GM12891 (cell line): ENCODE results near the gene MRRF.

ENCODE experiments used
- DNase-seq: peaks from one replicate; pipeline ENCODE4 v3.0.0; 2011; ENCODE audit warnings: low spot score; ENCODE audit not compliant: insufficient read length
- FAIRE-seq: peaks from 2 replicates; lab custom pipeline; 2011; peaks lifted over from hg19 to GRCh38; lab: Jason Lieb, UNC
- PAX5 ChIP-seq: IDR thresholded peaks from 2 replicates; pipeline ENCODE4 v1.6.1; 2011; ENCODE audit warnings: low read length, moderate library complexity, mild to moderate bottlenecking; ENCODE audit not compliant: insufficient read depth, severe bottlenecking
- POLR2A ChIP-seq: IDR thresholded peaks from 2 replicates; pipeline ENCODE4 v1.6.1; 2011; ENCODE audit warnings: low read depth, low read length, control low read depth
- POLR2AphosphoS5 ChIP-seq: IDR thresholded peaks from 2 replicates; pipeline ENCODE4 v1.6.1; 2011; ENCODE audit warnings: low read depth, low read length, control low read depth
- POU2F2 ChIP-seq: IDR thresholded peaks from 2 replicates; pipeline ENCODE4 v1.6.1; 2011; ENCODE audit warnings: low read depth, mild to moderate bottlenecking, control low read depth, low read length, moderate library complexity
- SPI1 ChIP-seq: IDR thresholded peaks from 2 replicates; pipeline ENCODE4 v1.6.1; 2011; ENCODE audit warnings: low read depth, low read length, control low read depth
- TAF1 ChIP-seq: IDR thresholded peaks from 2 replicates; pipeline ENCODE4 v1.6.1; 2011; ENCODE audit warnings: low read depth, low read length, control low read depth

The MRRF gene

GRCh38 chr9:122276096-122276495 is 11.4 kb downstream of the MRRF start:
- TF ChIP-seq POU2F2 (no peak), POLR2AphosphoS5 (no peak), POLR2A (no peak), PAX5 (no peak), SPI1 (no peak), TAF1 (no peak)
- no peak for DNase-seq
- FAIRE-seq = no peak

GRCh38 chr9:122277285-122277897 is 12.7 kb downstream of the MRRF start:
- DNase-seq = no peak
- peak; percentile 20 for FAIRE-seq
- TF ChIP-seq POLR2A = no peak
- no peak for TF ChIP-seq POU2F2
- TF ChIP-seq TAF1 = no peak
- TF ChIP-seq SPI1 = no peak
- TF ChIP-seq POLR2AphosphoS5 = no peak
- no peak for TF ChIP-seq PAX5

- TF ChIP-seq PAX5 (no peak), POU2F2 (no peak), TAF1 (no peak), SPI1 (no peak), POLR2AphosphoS5 (no peak), POLR2A (no peak)
- FAIRE-seq = no peak
These were observed 16.7 kb downstream of the MRRF start for GRCh38 chr9:122281368-122281767.

GRCh38 chr9:122286764-122287163 is 22.1 kb downstream of the MRRF start:
- FAIRE-seq (peak; percentile 79), DNase-seq (no peak)
- peak; percentile 96 for TF ChIP-seq SPI1
- TF ChIP-seq PAX5 = no peak
- no peak for TF ChIP-seq POU2F2
- no peak for TF ChIP-seq TAF1
- TF ChIP-seq POLR2AphosphoS5 = no peak

More at GRCh38 chr9:122281368-122281767, 16.7 kb downstream of the MRRF start:
- DNase-seq = no peak

GRCh38 chr9:122287214-122287720 is 22.6 kb downstream of the MRRF start:
- FAIRE-seq (no peak), DNase-seq (no peak)
- TF ChIP-seq TAF1 = no peak
- TF ChIP-seq SPI1 = peak; percentile 57
- no peak for TF ChIP-seq PAX5
- no peak for TF ChIP-seq POLR2AphosphoS5
- TF ChIP-seq POU2F2 = no peak
- TF ChIP-seq POLR2A = no peak

GRCh38 chr9:122291458-122291857 is 26.8 kb downstream of the MRRF start:
- TF ChIP-seq POLR2AphosphoS5 (no peak), POU2F2 (no peak), TAF1 (no peak), PAX5 (no peak), SPI1 (no peak), POLR2A (no peak)
- DNase-seq (no peak), FAIRE-seq (no peak)

- FAIRE-seq = no peak
- no peak for TF ChIP-seq PAX5
- TF ChIP-seq POLR2A = no peak
- TF ChIP-seq POLR2AphosphoS5 = no peak
- no peak for TF ChIP-seq SPI1
- TF ChIP-seq TAF1 = no peak
- no peak for TF ChIP-seq POU2F2
- no peak for DNase-seq
These were observed 29.8 kb downstream of the MRRF start for GRCh38 chr9:122294531-122294930.

GRCh38 chr9:122297512-122297911 is 32.8 kb downstream of the MRRF start:
- no peak for FAIRE-seq
- TF ChIP-seq POU2F2 = no peak
- no peak for TF ChIP-seq SPI1
- TF ChIP-seq PAX5 = no peak
- no peak for TF ChIP-seq TAF1
- TF ChIP-seq POLR2A = no peak
- TF ChIP-seq POLR2AphosphoS5 = no peak
- no peak for DNase-seq

GRCh38 chr9:122302237-122303093 is 37.8 kb downstream of the MRRF start:
- DNase-seq (no peak), FAIRE-seq (no peak)
- TF ChIP-seq POU2F2 (no peak), PAX5 (no peak), POLR2A (no peak), POLR2AphosphoS5 (no peak), SPI1 (no peak), TAF1 (no peak)
